NCI-H1092 treated with DMSO at 0.1 percent for 48 hours (cell line): ENCODE results near the gene BARX2.

ENCODE experiments used
- DNase-seq: peaks from one replicate; lab custom pipeline; 2025; lab: John Stamatoyannopoulos, UW

Gene BARX2

GRCh38 chr11:129440028-129440713 lies 64.5 kb downstream of the BARX2 start:
- no peak for DNase-seq

GRCh38 chr11:129442171-129442570 lies 66.5 kb downstream of the BARX2 start:
- DNase-seq = no peak

GRCh38 chr11:129443276-129443675 lies 67.6 kb downstream of the BARX2 start:
- DNase-seq = no peak

- no peak for DNase-seq
Observed at GRCh38 chr11:129444274-129444673, 68.6 kb downstream of the BARX2 start.

- no peak for DNase-seq
Observed at GRCh38 chr11:129445226-129445625, 69.6 kb downstream of the BARX2 start.

GRCh38 chr11:129446572-129446971 lies 70.9 kb downstream of the BARX2 start:
- DNase-seq = no peak

- no peak for DNase-seq
Observed at GRCh38 chr11:129447654-129448239, 72.1 kb downstream of the BARX2 start.

GRCh38 chr11:129451524-129451923 lies 75.9 kb downstream of the BARX2 start:
- no peak for DNase-seq

- DNase-seq = no peak
Observed at GRCh38 chr11:129453293-129453721, 77.7 kb downstream of the BARX2 start.

GRCh38 chr11:129455101-129455500 lies 79.5 kb downstream of the BARX2 start:
- DNase-seq = no peak

GRCh38 chr11:129455756-129456655 lies 80.4 kb downstream of the BARX2 start:
- no peak for DNase-seq

- DNase-seq = no peak
Observed at GRCh38 chr11:129457321-129457720, 81.7 kb downstream of the BARX2 start.

- no peak for DNase-seq
Observed at GRCh38 chr11:129458278-129458677, 82.6 kb downstream of the BARX2 start.

GRCh38 chr11:129458756-129459535 lies 83.3 kb downstream of the BARX2 start:
- DNase-seq = no peak

- peak; percentile 41 for DNase-seq
Observed at GRCh38 chr11:129460714-129461113, 85.1 kb downstream of the BARX2 start.

- DNase-seq = no peak
Observed at GRCh38 chr11:129484068-129484467, 108.4 kb downstream of the BARX2 start.

GRCh38 chr11:129489249-129489648 lies 113.6 kb downstream of the BARX2 start:
- DNase-seq = no peak

- DNase-seq = no peak
Observed at GRCh38 chr11:129490004-129490403, 114.4 kb downstream of the BARX2 start.

GRCh38 chr11:129493746-129494145 lies 118.1 kb downstream of the BARX2 start:
- DNase-seq = no peak
